GM06990 (cell line): Measurements from ENCODE around the gene PLSCR1.

ENCODE experiments used
- DNase-seq: peaks from one replicate; pipeline ENCODE4 v3.0.0-alpha.2; 2011; ENCODE audit not compliant: insufficient read length; ENCODE audit errors: extremely low read depth
- H3K27me3 ChIP-seq: replicated peaks from 2 replicates; pipeline ENCODE4 v1.6.0; 2011; ENCODE audit warnings: low read length; ENCODE audit not compliant: control insufficient read depth, insufficient read depth
- H3K36me3 ChIP-seq: 2 replicates; pipeline ENCODE4 v1.5.1; 2011; ENCODE audit warnings: low read length; ENCODE audit not compliant: control insufficient read depth, insufficient read depth
- H3K4me3 ChIP-seq: replicated peaks from 2 replicates; pipeline ENCODE4 v1.5.1; 2011; ENCODE audit warnings: low read depth, mild to moderate bottlenecking, control low read depth, low read length
- CTCF ChIP-seq: IDR thresholded peaks from 2 replicates; pipeline ENCODE4 v1.5.1; 2011; ENCODE audit warnings: low read length, control low read depth, mild to moderate bottlenecking, inconsistent platforms; ENCODE audit not compliant: insufficient read depth, poor library complexity, severe bottlenecking

The PLSCR1 gene

GRCh38 chr3:146473726-146474125 lies 70.7 kb downstream of the PLSCR1 start:
- Histone ChIP-seq H3K27me3 (peaks cover 2% of the 10 kb centered on the region; the same call in 1 of the 2 replicates), H3K4me3 (no peak overlapping the region), H3K36me3 (no peaks in the 10 kb centered on the region)
- no peak for DNase-seq
- no peak for TF ChIP-seq CTCF

GRCh38 chr3:146472611-146473010 lies 71.8 kb downstream of the PLSCR1 start:
- H3K36me3 ChIP-seq: no peaks in the 10 kb centered on the region
- no peak overlapping the region for H3K4me3 ChIP-seq
- peaks cover 2% of the 10 kb centered on the region; the same call in 1 of the 2 replicates for H3K27me3 ChIP-seq
- DNase-seq: no peak
- no peak for TF ChIP-seq CTCF

GRCh38 chr3:146471012-146471411 lies 73.4 kb downstream of the PLSCR1 start:
- TF ChIP-seq CTCF: no peak
- Histone ChIP-seq H3K27me3 (no peaks in the 10 kb centered on the region), H3K4me3 (no peak overlapping the region)

GRCh38 chr3:146470425-146470990 lies 73.9 kb downstream of the PLSCR1 start:
- TF ChIP-seq CTCF: no peak
- H3K36me3 ChIP-seq: no peaks in the 10 kb centered on the region
- no peaks in the 10 kb centered on the region for H3K27me3 ChIP-seq
- no peak overlapping the region for H3K4me3 ChIP-seq
- no peak for DNase-seq

More at GRCh38 chr3:146471012-146471411, 73.4 kb downstream of the PLSCR1 start:
- DNase-seq: no peak
- H3K36me3 ChIP-seq: no peaks in the 10 kb centered on the region

- Histone ChIP-seq H3K4me3 (peak within 1 kb of the TSS; percentile 72), H3K27me3 (no peaks in the 10 kb centered on the region)
These were observed 75.0 kb downstream of the PLSCR1 start, which contains the start of gene PLSCR2 for GRCh38 chr3:146469150-146470017. PLSCR2 (minus strand) TSS chr3:146469561; CDS start chr3:146459904, 9,657 bp downstream.

More at GRCh38 chr3:146469150-146470017, 75.0 kb downstream of the PLSCR1 start, which contains the start of gene PLSCR2:
- H3K36me3 ChIP-seq: no peaks in the 10 kb centered on the region
- TF ChIP-seq CTCF: no peak
- DNase-seq: peak; percentile 80
